AG04450 (cell line): Measurements from ENCODE around the gene RAB8A. TPM values are rescaled to one million over a fixed set of nuclear protein-coding genes. Genes with fewer than 3 reads are reported as not detected.
A peak's percentile ranks its signal among the peaks of the same experiment; 100 is the strongest.
"Not testable (repeated sequence)": the region's sequence is repeated elsewhere in the genome, so short reads cannot be mapped to it uniquely, and the experiment has no call there.

Experiments used
- CTCF ChIA-PET: fragments of 300-600, 350-600 bp; formaldehyde crosslinking; extraction: SDS; loops from one replicate; lab custom pipeline; 2022; ENCODE audit warnings: antibody characterized with exemption, inconsistent platforms; lab: Charles Lee
- POLR2A ChIA-PET: fragments of 350-600 bp; formaldehyde crosslinking; extraction: SDS; loops from one replicate; lab custom pipeline; 2021; ENCODE audit warnings: antibody characterized with exemption, inconsistent platforms; lab: Yijun Ruan, JAX
- DNase-seq: peaks from one replicate; pipeline ENCODE4 v3.0.0-alpha.2; 2011; ENCODE audit warnings: low read depth, low spot score
- H3K27ac ChIP-seq: one replicate; pipeline ENCODE4 v1.5.1; 2012; ENCODE audit warnings: low read depth, low read length, control low read depth
- H3K27me3 ChIP-seq: one replicate; pipeline ENCODE4 v1.6.0; 2012; ENCODE audit warnings: low read length; ENCODE audit not compliant: control insufficient read depth, insufficient read depth
- H3K4me3 ChIP-seq: 2 replicates; pipeline ENCODE4 v1.5.1; 2011; ENCODE audit warnings: mild to moderate bottlenecking, low read depth, low read length, control low read depth
- H3K9me3 ChIP-seq: 2 replicates; pipeline ENCODE4 v1.5.1; 2012; ENCODE audit warnings: low read length; ENCODE audit not compliant: control insufficient read depth, insufficient read depth
- polyA plus RNA-seq: library from polyadenylated mRNA; depleted of rRNA; stranded (reverse); fragments of >200 nt; gene quantifications from 2 replicates; pipeline ENCODE4 v1.2.3, GENCODE V29; 2011
- TF ChIP-seq, protein P1 (sequence below): IDR thresholded peaks from 2 replicates; pipeline ENCODE4 v1.5.1; 2011; ENCODE audit warnings: low read depth, low read length, control low read depth, inconsistent platforms

The RAB8A gene
- polyA plus RNA-seq, 1 experiment: 109 TPM

- CTCF ChIA-PET: no interaction called here
- DNase-seq: no peak
- TF ChIP-seq, protein P1, sequence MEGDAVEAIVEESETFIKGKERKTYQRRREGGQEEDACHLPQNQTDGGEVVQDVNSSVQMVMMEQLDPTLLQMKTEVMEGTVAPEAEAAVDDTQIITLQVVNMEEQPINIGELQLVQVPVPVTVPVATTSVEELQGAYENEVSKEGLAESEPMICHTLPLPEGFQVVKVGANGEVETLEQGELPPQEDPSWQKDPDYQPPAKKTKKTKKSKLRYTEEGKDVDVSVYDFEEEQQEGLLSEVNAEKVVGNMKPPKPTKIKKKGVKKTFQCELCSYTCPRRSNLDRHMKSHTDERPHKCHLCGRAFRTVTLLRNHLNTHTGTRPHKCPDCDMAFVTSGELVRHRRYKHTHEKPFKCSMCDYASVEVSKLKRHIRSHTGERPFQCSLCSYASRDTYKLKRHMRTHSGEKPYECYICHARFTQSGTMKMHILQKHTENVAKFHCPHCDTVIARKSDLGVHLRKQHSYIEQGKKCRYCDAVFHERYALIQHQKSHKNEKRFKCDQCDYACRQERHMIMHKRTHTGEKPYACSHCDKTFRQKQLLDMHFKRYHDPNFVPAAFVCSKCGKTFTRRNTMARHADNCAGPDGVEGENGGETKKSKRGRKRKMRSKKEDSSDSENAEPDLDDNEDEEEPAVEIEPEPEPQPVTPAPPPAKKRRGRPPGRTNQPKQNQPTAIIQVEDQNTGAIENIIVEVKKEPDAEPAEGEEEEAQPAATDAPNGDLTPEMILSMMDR: no peak
These were observed 4.4 kb downstream of the RAB8A start for GRCh38 chr19:16116067-16116466.

DNA sequence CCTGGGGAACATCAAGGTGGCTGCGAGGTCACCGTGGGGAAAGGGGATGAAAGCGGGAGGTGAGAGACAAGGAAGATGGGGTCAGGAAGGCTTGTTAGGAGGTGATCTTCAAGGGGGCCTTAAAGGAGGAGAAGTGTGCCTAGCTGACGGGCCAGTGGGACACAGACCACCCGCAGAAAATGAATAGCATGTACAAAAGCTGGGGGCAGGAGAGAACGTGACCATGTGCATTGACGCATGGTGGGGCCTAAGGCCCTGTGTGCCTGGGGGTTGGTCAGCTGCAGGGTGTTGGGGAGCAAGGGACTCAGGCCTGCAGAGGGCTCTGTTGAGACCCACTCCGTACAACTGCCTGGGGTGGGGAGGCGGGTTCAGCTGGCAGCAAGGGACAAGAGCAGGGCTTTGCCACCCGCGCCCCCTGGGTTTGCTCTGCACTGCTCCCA, 5.9 kb downstream of the RAB8A start:
- H3K27me3 ChIP-seq: no peaks in the 10 kb centered on the region
- no peaks in the 10 kb centered on the region for H3K9me3 ChIP-seq
- ChIA-PET CTCF (no interaction called here), POLR2A (no interaction called here)
- no peak overlapping the region for H3K27ac ChIP-seq
- TF ChIP-seq, protein P1: 0 out of 2 replicates have a peak, but pooled peaks have one; percentile 5
- no peak for DNase-seq
- H3K4me3 ChIP-seq: no peak overlapping the region

More at GRCh38 chr19:16116067-16116466, 4.4 kb downstream of the RAB8A start:
- POLR2A ChIA-PET: interaction anchor here (0.6 to 1.1 kb wide), 2 partner anchors 40 to 468 kb away, joined by 3 read pairs; partner anchors contain the start of gene TPM4
- Histone ChIP-seq H3K4me3 (no peak overlapping the region), H3K27me3 (no peaks in the 10 kb centered on the region), H3K9me3 (peaks cover 3% of the 10 kb centered on the region; the same call in 1 of the 2 replicates), H3K27ac (no peak overlapping the region)

GRCh38 chr19:16118489-16119033, 6.9 kb downstream of the RAB8A start:
- no peak overlapping the region for H3K27ac ChIP-seq
- ChIA-PET CTCF (no interaction called here), POLR2A (no interaction called here)
- H3K27me3 ChIP-seq: no peaks in the 10 kb centered on the region
- H3K9me3 ChIP-seq: no peaks in the 10 kb centered on the region
- H3K4me3 ChIP-seq: no peak overlapping the region
- TF ChIP-seq, protein P1: no peak
- no peak for DNase-seq

- H3K27ac ChIP-seq, CTCF ChIA-PET, DNase-seq, H3K4me3 ChIP-seq, H3K27me3 ChIP-seq, H3K9me3 ChIP-seq, POLR2A ChIA-PET: not testable (repeated sequence)
These were observed 7.6 kb downstream of the RAB8A start for GRCh38 chr19:16119075-16119857.

DNA sequence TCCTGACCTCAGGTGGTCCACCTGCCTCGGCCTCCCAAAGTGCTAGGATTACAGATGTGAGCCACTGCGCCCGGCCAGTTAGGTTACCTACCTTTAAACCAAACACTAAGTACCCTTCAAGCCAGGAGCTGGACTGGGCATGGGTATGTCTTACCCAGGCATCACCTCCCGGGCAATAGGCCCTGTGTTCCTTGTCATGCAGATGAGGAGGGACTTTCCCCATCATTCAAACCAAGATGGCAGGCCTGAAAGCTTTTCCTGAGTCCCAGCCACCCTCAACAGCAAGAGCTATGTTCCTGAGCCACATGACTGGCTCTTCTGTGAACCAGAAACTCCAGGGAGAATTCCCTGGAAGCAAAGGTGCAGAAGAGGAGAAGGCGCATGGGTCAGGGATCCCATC, 9.5 kb downstream of the RAB8A start:
- no peaks in the 10 kb centered on the region for H3K9me3 ChIP-seq
- TF ChIP-seq, protein P1: no peak
- ChIA-PET POLR2A (no interaction called here), CTCF (interaction anchor here (1.7 kb wide), 1 partner anchor 10 kb away, joined by 5 read pairs; no protein-coding TSS in a partner anchor)
- H3K4me3 ChIP-seq: no peak overlapping the region
- no peak overlapping the region for H3K27ac ChIP-seq
- no peaks in the 10 kb centered on the region for H3K27me3 ChIP-seq
- DNase-seq: no peak
